Measurements from ENCODE around the gene ALOX5AP.

- TF ChIP-seq CTCF (IDR thresholded peaks at IDR 0.05) = no peak
- TF ChIP-seq POLR2A (IDR thresholded peaks at IDR 0.05) = no peak
These were observed 38.2 kb downstream of the ALOX5AP start for GRCh38 chr13:30773561-30773960.

Data from vagina (tissue), 2 donors.